CD1c-positive myeloid dendritic cell (primary cell): ENCODE measurements around the gene RSF1.
"Not testable (repeated sequence)": the region's sequence is repeated elsewhere in the genome, so short reads cannot be mapped to it uniquely, and the experiment has no call there.

Source experiments
- DNase-seq: peaks from one replicate; pipeline ENCODE4 v3.0.0-alpha.2; 2016; ENCODE audit errors: extremely low spot score

RSF1 gene

DNA sequence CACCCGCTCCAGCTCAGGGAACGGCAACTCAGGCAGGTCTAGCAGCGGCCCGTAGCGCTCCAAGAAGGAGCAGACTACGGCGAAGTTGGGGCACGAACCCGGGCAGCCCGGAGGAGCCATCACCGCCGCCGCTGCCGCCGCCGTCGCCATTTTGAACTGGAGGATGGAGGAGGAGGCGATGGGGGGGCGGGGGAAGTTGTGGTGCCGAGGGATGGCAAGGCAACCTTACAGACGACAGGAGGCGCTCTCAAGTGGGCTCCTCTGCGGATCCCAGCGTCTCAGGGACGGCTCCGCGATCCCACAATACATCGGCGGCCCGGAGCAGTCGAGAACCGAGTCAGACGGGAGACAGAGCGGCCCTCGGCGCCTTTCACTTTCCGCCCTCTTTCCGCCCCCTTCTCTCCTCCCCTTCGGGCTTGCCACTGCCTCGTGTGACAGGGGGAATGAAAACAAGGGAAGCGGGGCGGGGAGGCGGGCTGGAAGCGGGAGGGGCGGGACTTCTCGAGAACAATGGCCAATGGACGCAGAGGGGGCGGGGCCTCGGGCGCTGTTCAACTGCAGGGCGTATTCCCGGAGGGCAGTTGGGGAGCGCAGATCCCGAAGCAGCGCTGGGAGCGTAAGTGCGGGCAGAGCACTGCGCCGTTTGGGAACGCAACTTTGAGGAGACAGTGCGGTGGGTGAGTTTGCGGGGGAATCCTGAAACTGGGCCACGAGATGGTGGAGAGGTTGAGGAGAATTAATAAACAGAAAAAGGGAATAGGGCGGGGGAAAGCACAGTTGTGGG, at the start of gene RSF1, which contains the start of gene AAMDC:
Gene RSF1, minus strand, starts transcription at position 158 of the 784 bp plus-strand sequence. Its CDS starts 8 bp downstream, at position 150.
Gene AAMDC, plus strand, starts transcription at position 580 of the 784 bp plus-strand sequence. CDS start 21,353 bp downstream, outside the sequence.
- peak; percentile 98 for DNase-seq

GRCh38 chr11:77868744-77869143, 48.2 kb upstream of the RSF1 start:
- no peak for DNase-seq

GRCh38 chr11:77866336-77866735, 45.8 kb upstream of the RSF1 start:
- DNase-seq, result no peak

DNA sequence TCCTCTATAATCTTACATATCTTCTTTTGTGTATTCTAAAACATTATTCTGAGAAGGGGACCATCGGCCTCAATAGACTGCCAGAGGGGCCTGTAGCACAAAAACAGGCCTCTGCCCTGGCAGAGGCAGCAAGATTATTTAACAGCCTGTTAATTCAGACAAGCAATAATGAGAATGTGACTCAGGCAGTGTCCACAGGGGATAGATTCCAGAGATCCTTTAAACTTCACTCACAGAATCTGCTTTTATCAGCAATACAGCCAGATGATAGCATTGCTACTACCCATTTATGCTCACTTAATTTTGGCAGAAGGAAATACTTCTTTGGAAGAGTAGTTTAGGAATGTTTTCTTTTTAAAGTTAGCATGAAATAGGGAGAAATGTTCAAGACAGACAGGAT, 45.3 kb upstream of the RSF1 start:
- no peak for DNase-seq

- not testable (repeated sequence) for DNase-seq
Measured at GRCh38 chr11:77861444-77861843, 40.9 kb upstream of the RSF1 start.

DNA sequence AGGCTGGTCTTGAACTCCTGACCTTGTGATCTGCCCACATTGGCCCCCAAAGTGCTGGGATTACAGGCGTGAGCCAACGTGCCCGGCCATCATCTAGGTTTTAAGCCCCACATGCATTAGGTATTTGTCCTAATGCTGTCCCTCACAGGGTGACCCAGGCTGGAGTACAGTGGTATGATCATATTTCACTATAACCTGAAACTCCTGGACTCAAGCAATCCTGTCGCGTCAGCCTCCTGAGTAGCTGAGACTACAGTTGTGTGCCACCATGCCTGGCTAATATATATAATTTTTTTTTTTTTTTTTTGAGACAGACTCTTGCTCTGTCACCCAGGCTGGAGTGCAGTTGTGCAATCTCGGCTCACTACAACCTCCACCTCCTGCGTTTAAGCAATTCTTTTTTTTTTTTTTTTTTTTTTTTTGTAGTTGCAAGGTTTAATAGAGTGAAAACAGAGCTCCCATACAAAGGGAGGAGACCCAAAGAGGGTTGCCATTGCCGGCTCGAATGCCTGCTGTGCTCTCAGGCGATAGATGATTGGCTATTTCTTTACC, 37.5 kb upstream of the RSF1 start:
- DNase-seq, result not testable (repeated sequence)

GRCh38 chr11:77854838-77855237, 34.3 kb upstream of the RSF1 start:
- no peak for DNase-seq

- no peak for DNase-seq
Measured at GRCh38 chr11:77851503-77851902, 31.0 kb upstream of the RSF1 start.

DNA sequence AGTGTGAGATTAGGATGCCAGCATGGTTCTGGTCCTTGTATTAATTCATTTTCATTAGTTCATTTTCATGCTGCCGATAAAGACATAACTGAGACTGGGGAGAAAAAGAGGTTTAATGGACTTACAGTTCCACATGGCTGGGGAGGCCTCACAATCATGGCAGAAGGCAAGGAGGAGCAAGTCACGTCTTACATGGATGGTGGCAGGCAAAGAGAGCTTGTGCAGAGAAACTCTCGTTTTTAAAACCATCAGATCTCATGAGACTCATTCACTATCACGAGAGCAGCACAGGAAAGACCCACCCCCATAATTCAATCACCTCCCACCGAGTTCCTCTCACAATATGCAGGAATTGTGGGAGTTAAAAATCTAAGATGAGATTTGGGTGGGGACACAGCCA, 23.2 kb upstream of the RSF1 start:
- DNase-seq, result not testable (repeated sequence)

DNA sequence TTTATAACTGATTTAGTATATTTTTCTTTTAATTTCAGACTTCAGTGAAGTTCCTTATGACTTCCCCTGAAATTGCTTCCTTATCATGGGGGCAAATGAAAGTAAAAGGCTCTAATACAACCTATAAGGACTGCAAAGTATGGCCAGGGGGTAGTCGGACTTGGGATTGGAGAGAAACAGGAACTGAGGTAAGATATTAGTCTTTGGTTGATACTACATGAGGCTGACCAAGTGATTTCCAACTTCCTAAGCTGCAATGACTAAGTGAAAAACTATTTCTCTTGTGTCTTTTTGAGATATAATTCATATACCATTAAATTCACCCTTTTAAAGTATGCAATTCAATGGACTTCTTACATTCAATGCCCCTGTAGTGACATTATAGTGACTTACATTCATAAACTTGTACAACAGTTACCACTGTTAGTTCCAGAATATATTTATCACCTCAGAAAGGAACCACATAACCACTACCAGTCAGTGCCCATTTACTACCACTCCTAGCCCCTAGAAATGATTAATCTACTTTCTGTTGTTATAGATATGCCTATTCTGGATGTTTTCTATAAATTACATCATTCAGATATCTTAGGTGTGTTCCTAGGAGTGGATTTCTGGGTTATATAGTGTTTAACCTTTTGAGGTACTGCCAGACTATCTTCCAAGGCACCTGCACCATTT, 22.1 kb upstream of the RSF1 start:
- DNase-seq, result peak; percentile 31

DNA sequence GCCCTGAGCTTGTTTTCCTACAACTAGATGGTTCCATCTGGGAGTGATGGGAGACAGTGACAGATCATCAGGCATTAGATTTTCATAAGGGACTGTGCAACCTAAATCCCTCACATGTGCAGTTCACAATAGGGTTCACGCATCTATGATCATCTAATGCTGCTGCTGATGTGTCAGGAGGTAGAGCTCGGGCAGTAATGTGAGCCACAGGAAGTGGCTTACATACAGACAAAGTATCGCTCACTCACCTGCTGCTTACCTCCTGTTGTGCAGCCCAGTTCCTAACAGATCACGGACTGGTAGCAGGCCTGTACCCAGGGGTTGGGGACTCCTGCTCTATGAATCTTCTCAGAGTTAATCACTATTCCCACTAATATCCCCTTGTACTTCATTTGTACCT, 12.8 kb upstream of the RSF1 start:
- DNase-seq, result no peak

- DNase-seq, result no peak
Measured at GRCh38 chr11:77828926-77829325, 8.4 kb upstream of the RSF1 start.

DNA sequence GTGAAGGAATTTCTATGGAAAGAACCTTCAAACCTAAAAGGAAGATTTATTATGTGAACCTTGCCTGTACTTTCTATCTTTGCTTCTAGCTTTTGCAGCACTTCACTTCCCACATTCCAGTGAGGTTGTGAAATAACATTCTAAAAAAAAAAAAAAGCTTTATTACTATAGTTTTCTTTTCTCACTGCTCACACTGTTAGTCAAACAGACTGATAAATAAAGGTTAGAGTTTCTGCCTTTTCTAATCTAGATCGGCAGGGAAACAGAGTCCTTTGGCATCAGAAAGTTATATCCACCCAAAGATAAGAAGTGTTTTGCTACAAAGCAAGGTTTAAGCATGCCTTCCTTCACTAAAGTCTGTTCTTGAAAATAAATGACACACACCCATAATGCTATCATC, 3.3 kb upstream of the RSF1 start:
- DNase-seq, result no peak

GRCh38 chr11:77822126-77822525, 1.6 kb upstream of the RSF1 start:
- DNase-seq, result not testable (repeated sequence)

GRCh38 chr11:77821349-77821851, 878 bp upstream of the RSF1 start:
- DNase-seq, result no peak

- peak; percentile 16 for DNase-seq
Measured at GRCh38 chr11:77819921-77820564, 479 bp downstream of the RSF1 start.

DNA sequence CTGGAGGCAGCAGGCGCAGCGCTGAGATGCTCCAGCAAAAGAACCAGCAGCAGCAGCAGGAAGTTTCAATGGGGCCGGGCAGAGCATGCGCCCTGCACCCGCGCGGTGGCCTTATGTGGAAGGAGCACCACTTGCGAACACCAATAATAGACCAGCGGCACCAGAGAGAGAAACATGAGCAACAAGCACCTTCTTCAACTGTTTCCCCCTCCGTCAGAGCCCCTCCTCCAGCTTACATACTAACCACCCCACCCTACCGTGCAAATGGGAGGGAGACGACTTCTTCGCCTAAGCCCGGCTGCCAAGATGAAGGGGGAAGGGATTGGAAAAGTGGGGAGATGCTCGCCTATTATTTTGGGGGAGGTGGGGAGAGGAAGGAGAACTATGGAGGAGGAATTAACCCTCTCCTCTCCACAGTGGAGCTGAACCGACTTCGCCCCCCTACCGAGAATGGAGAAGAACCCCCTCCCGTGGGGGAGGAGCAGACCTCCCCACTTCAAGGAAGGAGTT, 1.1 kb downstream of the RSF1 start:
- DNase-seq, result peak; percentile 85

- no peak for DNase-seq
Measured at GRCh38 chr11:77815459-77815858, 5.1 kb downstream of the RSF1 start.

DNA sequence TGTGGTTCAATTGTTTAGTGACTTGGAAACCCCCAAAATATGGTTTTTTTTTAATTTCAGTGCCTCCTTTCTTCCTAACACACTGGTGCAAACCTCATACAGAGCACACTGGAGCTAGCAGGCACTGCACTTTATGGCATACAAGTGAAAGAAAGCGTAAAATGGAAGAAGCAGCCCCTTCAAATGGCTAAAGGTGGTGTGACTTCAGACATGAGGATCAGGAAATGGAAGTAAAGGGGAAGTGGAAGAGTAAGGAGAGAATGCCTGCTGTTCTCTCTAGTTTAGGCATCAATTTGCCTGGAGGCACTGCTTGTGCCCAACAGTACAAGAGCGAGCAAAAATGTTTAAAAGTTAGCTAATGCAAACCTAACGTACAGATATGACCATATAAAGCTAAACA, 5.7 kb downstream of the RSF1 start:
- DNase-seq, result no peak

DNA sequence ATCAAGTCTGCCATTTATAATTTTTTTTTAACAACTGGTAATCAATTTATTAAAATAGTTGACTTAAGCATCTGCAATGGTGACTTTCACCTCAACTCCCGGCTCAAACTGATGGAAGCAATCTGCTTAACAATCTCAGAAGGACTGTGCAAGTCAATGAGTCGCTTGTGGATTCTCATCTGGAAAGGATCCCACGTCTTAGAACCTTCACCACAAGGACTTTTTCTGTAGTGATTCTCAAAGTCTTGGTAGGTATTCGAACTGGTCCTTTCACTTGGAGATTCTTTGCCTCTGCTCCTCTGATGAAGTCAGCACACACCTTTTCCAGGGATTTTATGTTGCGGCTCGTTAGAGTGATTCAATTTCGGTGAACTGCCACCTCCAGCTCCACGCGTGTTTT, 7.3 kb downstream of the RSF1 start:
- no peak for DNase-seq

DNA sequence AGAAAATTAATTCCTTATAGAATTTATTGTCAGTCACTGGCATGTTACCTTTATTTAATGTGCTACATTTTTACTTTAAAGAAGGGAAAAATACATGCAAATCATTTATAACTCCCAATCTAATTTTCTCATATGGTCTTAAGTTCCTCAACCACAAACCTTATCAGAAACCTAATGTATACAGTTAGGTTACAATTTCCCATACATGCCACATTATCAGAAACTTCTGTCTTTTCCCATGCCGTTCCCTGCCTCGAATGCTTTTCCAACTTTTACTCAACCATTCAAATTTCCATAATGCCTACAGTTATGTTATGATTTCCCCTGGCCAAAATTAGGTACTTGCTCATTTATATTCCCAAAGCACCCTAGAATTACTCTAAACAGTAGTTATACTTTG, 13.5 kb downstream of the RSF1 start:
- no peak for DNase-seq

DNA sequence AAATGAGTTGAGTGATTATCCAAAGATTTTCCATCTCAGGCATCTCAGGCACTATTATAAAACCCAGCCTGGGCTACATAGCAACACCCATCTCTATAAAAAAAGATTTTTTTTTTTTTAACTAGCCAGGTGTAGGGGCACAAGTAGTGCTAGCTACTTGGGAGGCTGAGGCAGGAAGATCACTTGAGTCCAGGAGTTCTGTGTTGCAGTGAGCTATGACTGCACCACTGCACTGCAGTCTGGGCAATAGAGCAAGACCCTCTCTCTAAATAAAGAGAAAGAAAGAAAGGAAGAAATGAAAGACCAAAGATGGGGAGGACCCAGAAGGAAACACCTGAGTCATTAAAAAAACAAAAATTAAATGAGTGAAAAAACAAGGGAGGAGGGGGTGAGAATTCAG, 14.1 kb downstream of the RSF1 start:
- DNase-seq, result no peak
